Activated CD8-positive, alpha-beta memory T cell treated with anti-CD3 and anti-CD28 coated beads, Interleukin-2, amount 50 U/mL, for 48 hours (primary cell): ENCODE data around the gene FMNL3.
A peak's percentile ranks its signal among the peaks of the same experiment; 100 is the strongest.

ENCODE experiments used
- DNase-seq: peaks from one replicate; pipeline ENCODE4 v3.0.0-alpha.2; 2020

The FMNL3 gene

GRCh38 chr12:49649892-49650291 lies 57.3 kb downstream of the FMNL3 start:
- no peak for DNase-seq

GRCh38 chr12:49649445-49649844 lies 57.8 kb downstream of the FMNL3 start:
- DNase-seq, result no peak

- no peak for DNase-seq
These were observed 58.5 kb downstream of the FMNL3 start for GRCh38 chr12:49648712-49649003.

- DNase-seq, result no peak
These were observed 59.1 kb downstream of the FMNL3 start for GRCh38 chr12:49647827-49648711.

- DNase-seq, result no peak
These were observed 60.1 kb downstream of the FMNL3 start for GRCh38 chr12:49646871-49647654.

- no peak for DNase-seq
These were observed 60.8 kb downstream of the FMNL3 start for GRCh38 chr12:49646331-49646830.

- no peak for DNase-seq
These were observed 61.8 kb downstream of the FMNL3 start for GRCh38 chr12:49645146-49646039.

GRCh38 chr12:49644620-49644994 lies 62.6 kb downstream of the FMNL3 start:
- DNase-seq, result peak; percentile 84

GRCh38 chr12:49643961-49644619 lies 63.1 kb downstream of the FMNL3 start:
- DNase-seq, result no peak

GRCh38 chr12:49643135-49643534 lies 64.1 kb downstream of the FMNL3 start:
- DNase-seq, result no peak

- no peak for DNase-seq
These were observed 64.8 kb downstream of the FMNL3 start for GRCh38 chr12:49642370-49642802.

- DNase-seq, result no peak
These were observed 65.3 kb downstream of the FMNL3 start for GRCh38 chr12:49641748-49642369.

- DNase-seq, result peak; percentile 66
These were observed 70.0 kb downstream of the FMNL3 start for GRCh38 chr12:49636979-49637755.

GRCh38 chr12:49636574-49636973 lies 70.6 kb downstream of the FMNL3 start:
- no peak for DNase-seq

- no peak for DNase-seq
These were observed 71.5 kb downstream of the FMNL3 start for GRCh38 chr12:49635656-49636055.

GRCh38 chr12:49635036-49635435 lies 72.2 kb downstream of the FMNL3 start:
- no peak for DNase-seq

- no peak for DNase-seq
These were observed 73.4 kb downstream of the FMNL3 start for GRCh38 chr12:49633703-49634345.

- DNase-seq, result no peak
These were observed 74.1 kb downstream of the FMNL3 start for GRCh38 chr12:49632986-49633702.

- DNase-seq, result no peak
These were observed 74.8 kb downstream of the FMNL3 start for GRCh38 chr12:49632401-49632800.
